Smooth muscle cell (in vitro differentiated cells): Measurements from ENCODE around the gene CORO2B. TPM values are rescaled to one million over a fixed set of nuclear protein-coding genes. Genes with fewer than 3 reads are reported as not detected.
"Not testable (repeated sequence)": the region's sequence is repeated elsewhere in the genome, so short reads cannot be mapped to it uniquely, and the experiment has no call there.

Experiments used
- DNase-seq: peaks from one replicate; lab custom pipeline; 2025; ENCODE audit not compliant: unreplicated experiment; lab: John Stamatoyannopoulos, UW
- H2AFZ ChIP-seq: fragments of 200-600 bp; sonication (generic); 2 replicates; pipeline ENCODE4 v1.6.0; 2016; ENCODE audit warnings: antibody characterized with exemption, low read depth, mild to moderate bottlenecking
- H3F3A ChIP-seq: fragments of 200-600 bp; sonication (generic); 2 replicates; pipeline ENCODE4 v1.6.0; 2017; ENCODE audit warnings: antibody characterized with exemption, low read depth
- H3K27ac ChIP-seq: fragments of 200-600 bp; sonication (generic); 2 replicates; pipeline ENCODE4 v1.5.1; 2016; ENCODE audit warnings: low read depth, mild to moderate bottlenecking
- H3K27me3 ChIP-seq: fragments of 200-600 bp; sonication (generic); 2 replicates; pipeline ENCODE4 v1.6.1; 2016; ENCODE audit warnings: low read depth, mild to moderate bottlenecking
- H3K36me3 ChIP-seq: fragments of 200-600 bp; sonication (generic); 2 replicates; pipeline ENCODE4 v1.5.1; 2016; ENCODE audit warnings: low read depth
- H3K4me1 ChIP-seq: fragments of 200-600 bp; sonication (generic); 2 replicates; pipeline ENCODE4 v1.5.1; 2016; ENCODE audit warnings: low read depth
- H3K4me2 ChIP-seq: fragments of 200-600 bp; sonication (generic); 2 replicates; pipeline ENCODE4 v1.6.0; 2016; ENCODE audit warnings: mild to moderate bottlenecking
- H3K4me3 ChIP-seq: fragments of 200-600 bp; sonication (generic); 2 replicates; pipeline ENCODE4 v1.5.1; 2016; ENCODE audit warnings: mild to moderate bottlenecking
- H3K79me2 ChIP-seq: fragments of 200-600 bp; sonication (generic); 2 replicates; pipeline ENCODE4 v1.6.0; 2016; ENCODE audit warnings: low read depth, mild to moderate bottlenecking
- H3K9ac ChIP-seq: fragments of 200-600 bp; sonication (generic); 2 replicates; pipeline ENCODE4 v1.6.0; 2016; ENCODE audit warnings: low read depth
- H3K9me3 ChIP-seq: fragments of 200-600 bp; sonication (generic); replicated peaks from 2 replicates; pipeline ENCODE4 v1.5.1; 2016; ENCODE audit warnings: low read depth
- H4K20me1 ChIP-seq: fragments of 200-600 bp; sonication (generic); 2 replicates; pipeline ENCODE4 v1.6.0; 2016; ENCODE audit warnings: low read depth
- WGBS: methylation state at CpG from one replicate; pipeline ENCODE4 v1.1.7; 2016; ENCODE audit warnings: low lambda C conversion rate; 5-methylcytosine and 5-hydroxymethylcytosine counted together
- polyA plus RNA-seq: library from polyadenylated mRNA; unstranded; fragments of >200 nt; fragmentation: Nextera tagmentation; extraction: Ambion mirVana; gene quantifications from 2 replicates; pipeline ENCODE4 v1.2.1, GENCODE V29; 2016
- total RNA-seq: library from RNA; depleted of rRNA; stranded (reverse); fragments of >200 nt; gene quantifications from 2 replicates; pipeline ENCODE4 v1.2.3, GENCODE V29; 2014
- TF ChIP-seq, protein P1 (sequence below): fragments of 200-600 bp; sonication (generic); IDR thresholded peaks from 2 replicates; pipeline ENCODE4 v1.5.1; 2017; ENCODE audit warnings: borderline replicate concordance, mild to moderate bottlenecking, antibody characterized with exemption; ENCODE audit not compliant: insufficient read depth, poor library complexity, severe bottlenecking

Gene CORO2B
- total and polyA plus RNA-seq, 2 experiments from 2014 or later: 0.47 to 0.49 TPM

DNA sequence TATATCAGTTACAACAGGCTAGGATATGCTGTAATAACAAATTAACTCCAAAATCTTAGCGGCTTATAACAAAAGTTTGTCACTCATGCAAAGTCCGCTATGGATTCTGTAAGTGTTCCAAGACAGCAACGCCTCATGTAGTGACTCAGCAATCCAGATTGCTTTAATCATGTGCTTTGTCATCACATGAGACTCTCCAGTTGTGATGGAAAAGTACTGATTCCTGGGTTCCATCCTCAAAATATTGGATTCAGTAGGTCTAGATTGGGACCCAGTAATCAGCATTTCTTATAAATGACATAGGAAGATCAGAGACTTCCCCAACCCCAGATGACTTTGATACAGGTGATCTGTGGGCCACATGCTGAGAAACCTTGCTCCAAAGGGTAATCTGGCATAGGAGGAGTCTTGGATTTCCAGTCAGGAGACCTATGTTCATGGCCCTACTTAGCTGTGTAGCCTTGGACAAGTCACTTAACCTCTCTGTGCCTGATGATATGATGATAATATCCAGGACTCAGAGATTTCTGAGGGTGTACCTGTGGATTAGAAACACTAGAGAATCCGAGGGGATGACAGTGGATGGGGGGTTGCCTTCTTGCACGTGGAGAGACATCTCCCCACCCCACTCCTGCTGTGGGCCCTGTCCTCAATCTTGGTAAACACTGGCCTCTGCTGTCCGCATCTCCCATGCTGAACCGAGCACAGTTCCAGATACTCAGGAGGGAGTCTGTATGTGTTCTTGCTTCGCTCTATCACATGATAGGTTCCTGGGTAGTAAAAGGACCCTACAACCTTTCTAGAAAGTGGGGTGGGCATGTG, 65.5 kb downstream of the CORO2B start:
- no peaks in the 10 kb centered on the region for H3K36me3 ChIP-seq
- no peak overlapping the region for H3K4me3 ChIP-seq
- no peak overlapping the region for H3K4me2 ChIP-seq
- H3K27ac ChIP-seq: no peak overlapping the region
- H4K20me1 ChIP-seq: no peaks in the 10 kb centered on the region
- H2AFZ ChIP-seq: no peak overlapping the region
- no peaks in the 10 kb centered on the region for H3K27me3 ChIP-seq
- peaks cover 7% of the 10 kb centered on the region for H3K4me1 ChIP-seq
- no peak for DNase-seq
- 71% methylated on average over 8 of the region's 8 CpGs for WGBS
- H3K9ac ChIP-seq: no peak overlapping the region
- no peaks in the 10 kb centered on the region for H3F3A ChIP-seq
- TF ChIP-seq, protein P1, sequence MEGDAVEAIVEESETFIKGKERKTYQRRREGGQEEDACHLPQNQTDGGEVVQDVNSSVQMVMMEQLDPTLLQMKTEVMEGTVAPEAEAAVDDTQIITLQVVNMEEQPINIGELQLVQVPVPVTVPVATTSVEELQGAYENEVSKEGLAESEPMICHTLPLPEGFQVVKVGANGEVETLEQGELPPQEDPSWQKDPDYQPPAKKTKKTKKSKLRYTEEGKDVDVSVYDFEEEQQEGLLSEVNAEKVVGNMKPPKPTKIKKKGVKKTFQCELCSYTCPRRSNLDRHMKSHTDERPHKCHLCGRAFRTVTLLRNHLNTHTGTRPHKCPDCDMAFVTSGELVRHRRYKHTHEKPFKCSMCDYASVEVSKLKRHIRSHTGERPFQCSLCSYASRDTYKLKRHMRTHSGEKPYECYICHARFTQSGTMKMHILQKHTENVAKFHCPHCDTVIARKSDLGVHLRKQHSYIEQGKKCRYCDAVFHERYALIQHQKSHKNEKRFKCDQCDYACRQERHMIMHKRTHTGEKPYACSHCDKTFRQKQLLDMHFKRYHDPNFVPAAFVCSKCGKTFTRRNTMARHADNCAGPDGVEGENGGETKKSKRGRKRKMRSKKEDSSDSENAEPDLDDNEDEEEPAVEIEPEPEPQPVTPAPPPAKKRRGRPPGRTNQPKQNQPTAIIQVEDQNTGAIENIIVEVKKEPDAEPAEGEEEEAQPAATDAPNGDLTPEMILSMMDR: no peak
- no peaks in the 10 kb centered on the region for H3K9me3 ChIP-seq
- H3K79me2 ChIP-seq: no peaks in the 10 kb centered on the region

DNA sequence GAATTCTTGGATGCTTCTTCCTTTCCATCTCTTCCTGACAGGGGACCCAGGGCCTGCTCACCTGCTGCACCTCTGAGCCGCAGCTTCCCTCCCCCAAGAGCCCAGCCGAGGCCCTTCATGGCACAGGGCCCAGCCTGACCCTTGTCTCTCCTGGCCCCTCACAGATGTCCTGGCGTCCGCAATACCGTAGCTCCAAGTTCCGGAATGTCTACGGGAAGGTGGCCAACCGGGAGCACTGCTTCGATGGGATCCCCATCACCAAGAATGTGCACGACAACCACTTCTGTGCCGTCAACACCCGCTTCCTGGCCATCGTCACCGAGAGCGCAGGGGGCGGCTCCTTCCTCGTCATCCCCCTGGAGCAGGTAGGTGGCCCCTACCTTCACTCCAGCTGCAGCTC, 66.2 kb downstream of the CORO2B start:
- no peaks in the 10 kb centered on the region for H3K9me3 ChIP-seq
- no peak overlapping the region for H2AFZ ChIP-seq
- H3F3A ChIP-seq: no peaks in the 10 kb centered on the region
- H3K79me2 ChIP-seq: no peaks in the 10 kb centered on the region
- 97% methylated on average over 17 of the region's 17 CpGs for WGBS
- no peak for DNase-seq
- H3K36me3 ChIP-seq: no peaks in the 10 kb centered on the region
- no peak overlapping the region for H3K4me3 ChIP-seq
- no peak overlapping the region for H3K4me2 ChIP-seq
- TF ChIP-seq, protein P1: no peak
- peaks cover 7% of the 10 kb centered on the region for H3K4me1 ChIP-seq
- no peaks in the 10 kb centered on the region for H3K27me3 ChIP-seq
- H3K9ac ChIP-seq: no peak overlapping the region
- no peak overlapping the region for H3K27ac ChIP-seq
- no peaks in the 10 kb centered on the region for H4K20me1 ChIP-seq

DNA sequence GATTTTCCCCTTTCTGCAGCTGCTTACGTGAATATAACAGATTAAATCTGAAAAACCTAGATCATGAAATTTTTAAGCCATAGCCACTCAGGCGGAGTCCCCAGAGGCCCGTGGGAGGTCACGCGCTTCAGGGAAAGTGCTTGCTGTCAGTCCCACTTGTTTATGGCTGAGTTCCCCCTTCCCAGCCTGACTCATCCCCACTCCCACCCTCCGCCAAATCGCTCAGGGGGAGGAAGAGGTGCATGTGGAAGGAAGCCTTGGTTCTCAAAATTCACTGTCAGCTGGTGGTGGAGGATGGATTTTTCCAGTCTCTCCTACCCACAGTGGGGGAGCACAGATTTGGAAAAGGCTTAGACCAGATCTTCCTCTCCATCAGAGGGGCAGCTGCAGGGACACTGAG, 67.4 kb downstream of the CORO2B start:
- no peak for DNase-seq
- no peak overlapping the region for H3K27ac ChIP-seq
- WGBS: 58% methylated on average over 7 of the region's 7 CpGs
- no peak overlapping the region for H2AFZ ChIP-seq
- TF ChIP-seq, protein P1: no peak
- no peaks in the 10 kb centered on the region for H3K79me2 ChIP-seq
- no peaks in the 10 kb centered on the region for H3K36me3 ChIP-seq
- peaks cover 1% of the 10 kb centered on the region for H3K4me1 ChIP-seq
- no peak overlapping the region for H3K4me2 ChIP-seq
- H3F3A ChIP-seq: no peaks in the 10 kb centered on the region
- H3K27me3 ChIP-seq: no peaks in the 10 kb centered on the region
- no peaks in the 10 kb centered on the region for H4K20me1 ChIP-seq
- no peak overlapping the region for H3K9ac ChIP-seq
- no peaks in the 10 kb centered on the region for H3K9me3 ChIP-seq
- H3K4me3 ChIP-seq: no peak overlapping the region

DNA sequence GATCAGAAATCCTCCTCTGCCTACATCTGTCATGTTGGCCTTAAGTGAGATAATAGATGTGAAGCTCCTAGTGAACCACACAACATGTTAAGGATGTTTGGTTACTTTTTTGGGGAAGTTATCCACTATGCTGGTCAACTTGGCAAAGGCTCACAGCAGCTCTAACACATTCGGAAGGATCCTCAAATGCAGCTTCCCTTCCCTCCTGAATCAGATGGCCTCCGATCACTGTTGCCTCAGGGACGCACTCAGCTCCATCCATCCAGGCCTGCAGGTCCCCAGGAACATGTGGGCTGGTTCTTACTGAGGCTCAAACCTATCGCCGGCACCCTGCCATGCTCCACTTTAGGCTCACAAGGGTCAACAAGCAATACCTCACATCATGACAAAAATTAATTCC, 67.9 kb downstream of the CORO2B start:
- Histone ChIP-seq H3K36me3 (no peaks in the 10 kb centered on the region), H3K4me2 (no peak overlapping the region), H3K4me1 (no peaks in the 10 kb centered on the region), H4K20me1 (no peaks in the 10 kb centered on the region), H3K27ac (no peak overlapping the region), H3K79me2 (no peaks in the 10 kb centered on the region), H3K4me3 (no peak overlapping the region), H2AFZ (no peak overlapping the region), H3K9ac (no peak overlapping the region), H3F3A (no peaks in the 10 kb centered on the region), H3K27me3 (no peaks in the 10 kb centered on the region), H3K9me3 (no peaks in the 10 kb centered on the region)
- no peak for DNase-seq
- TF ChIP-seq, protein P1: no peak
- 96% methylated on average over 5 of the region's 5 CpGs for WGBS

DNA sequence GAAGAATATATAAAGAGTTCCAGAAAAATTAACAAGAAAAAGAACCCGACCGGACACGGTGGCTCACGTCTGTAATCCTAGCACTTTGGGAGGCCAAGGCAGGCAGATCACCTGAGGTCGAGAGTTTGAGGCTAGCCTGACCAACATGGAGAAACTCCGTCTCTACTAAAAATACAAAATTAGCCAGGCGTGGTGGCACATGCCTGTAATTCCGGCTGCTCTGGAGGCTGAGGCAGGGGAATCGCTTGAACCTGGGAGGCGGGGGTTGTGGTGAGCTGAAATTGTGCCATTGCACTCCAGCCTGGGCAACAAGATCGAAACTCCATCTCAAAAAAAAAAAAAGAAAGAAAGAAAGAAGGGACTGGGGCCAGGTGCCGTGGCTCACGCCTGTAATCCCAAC, 68.6 kb downstream of the CORO2B start:
- not testable (repeated sequence) for H3K27me3 ChIP-seq, H3K9me3 ChIP-seq, H3F3A ChIP-seq, H3K4me3 ChIP-seq, H3K4me1 ChIP-seq, DNase-seq, H3K27ac ChIP-seq, H3K79me2 ChIP-seq, H3K9ac ChIP-seq, H3K36me3 ChIP-seq, H4K20me1 ChIP-seq, H3K4me2 ChIP-seq, H2AFZ ChIP-seq
- WGBS: 94% methylated on average over 13 of the region's 13 CpGs
